B cell (primary cell): Measurements from ENCODE around the gene NAB2.

Experiments used
- CTCF ChIP-seq: fragments of 200-600 bp; IDR thresholded peaks from one replicate; pipeline ENCODE4 v1.8.0; 2022; ENCODE audit warnings: antibody characterized with exemption, mild to moderate bottlenecking
- EZH2 ChIP-seq: IDR thresholded peaks from 2 replicates; pipeline ENCODE4 v1.6.1; 2012; ENCODE audit warnings: borderline replicate concordance, low read depth, mild to moderate bottlenecking, moderate library complexity, low read length; ENCODE audit not compliant: insufficient read depth, poor library complexity, severe bottlenecking

- no peak for TF ChIP-seq CTCF
- no peak for TF ChIP-seq EZH2
These were observed 41.0 kb downstream of the NAB2 start for GRCh38 chr12:57129889-57130288.
